ENCODE data around the gene ERVFRD-1. TPM values are rescaled to one million over a fixed set of nuclear protein-coding genes. Genes with fewer than 3 reads are reported as not detected.
A peak's percentile ranks its signal among the peaks of the same experiment; 100 is the strongest.

The ERVFRD-1 gene
- total and polyA plus RNA-seq, 2 experiments from 2014 or later, result 0.06 TPM; not detected in 1

- Mint-ChIP-seq H3K36me3 (ENCODE audit: low read depth) (no peaks in the 10 kb centered on the region; the same call in 2 of the 3 replicates), H3K27me3 (ENCODE audit: insufficient read depth, low read depth, poor library complexity) (peaks cover 5% of the 10 kb centered on the region), H3K4me1 (peaks cover 35% of the 10 kb centered on the region), H3K4me3 (no peak overlapping the region), H3K9me3 (no peaks in the 10 kb centered on the region), H3K27ac (no peak overlapping the region)
- Histone ChIP-seq H3K36me3 (ENCODE audit: insufficient read depth) (no peaks in the 10 kb centered on the region), H3K27ac (ENCODE audit: low read depth) (no peak overlapping the region), H2AFZ (no peak overlapping the region), H3K4me1 (ENCODE audit: insufficient read depth) (peaks cover 42% of the 10 kb centered on the region), H3K4me3 (no peak overlapping the region), H3K79me2 (replicated peaks; ENCODE audit: insufficient read depth) (no peaks in the 10 kb centered on the region), H4K20me1 (replicated peaks; ENCODE audit: insufficient read depth) (no peaks in the 10 kb centered on the region), H3K9me2 (ENCODE audit: insufficient read depth) (no peaks in the 10 kb centered on the region; the same call in 1 of the 2 replicates), H3F3A (replicated peaks; ENCODE audit: low read depth) (no peaks in the 10 kb centered on the region), H3K27me3 (ENCODE audit: insufficient read depth) (no peaks in the 10 kb centered on the region), H3K4me2 (no peak overlapping the region)
- TF ChIP-seq CREB1 (CRISPR knock-in tag; IDR thresholded peaks at IDR 0.05; ENCODE audit: low read depth) (no peak), JUNB (IDR thresholded peaks at IDR 0.05; ENCODE audit: unreplicated experiment) (no peak), ZNF114 (CRISPR knock-in tag; IDR thresholded peaks at IDR 0.05) (no peak), STAT1 (IDR thresholded peaks at IDR 0.05; ENCODE audit: unreplicated experiment) (no peak), ETS1 (IDR thresholded peaks at IDR 0.05) (no peak)
- ATAC-seq (no peak), DNase-seq (ENCODE audit: low spot score) (no peak)
These were observed 38.0 kb upstream of the ERVFRD-1 start for GRCh38 chr6:11149551-11149950.

- DNase-seq (ENCODE audit: low spot score), result no peak
- H3K4me2 ChIP-seq, result peak overlapping the region; percentile 47; the same call in 1 of the 2 replicates
- H3K36me3 ChIP-seq (ENCODE audit: insufficient read depth), result no peaks in the 10 kb centered on the region
- no peak overlapping the region for H3K4me3 Mint-ChIP-seq
- no peaks in the 10 kb centered on the region for H3K9me3 Mint-ChIP-seq
- H3K36me3 Mint-ChIP-seq (ENCODE audit: low read depth), result no peaks in the 10 kb centered on the region; the same call in 2 of the 3 replicates
- no peaks in the 10 kb centered on the region; the same call in 1 of the 2 replicates for H3K9me2 ChIP-seq (ENCODE audit: insufficient read depth)
- ATAC-seq, result peak; percentile 59
- peaks cover 18% of the 10 kb centered on the region for H3K4me1 Mint-ChIP-seq
- no peaks in the 10 kb centered on the region for H3K27me3 ChIP-seq (ENCODE audit: insufficient read depth)
- no peaks in the 10 kb centered on the region for H3K79me2 ChIP-seq (replicated peaks; ENCODE audit: insufficient read depth)
- no peak overlapping the region for H3K4me3 ChIP-seq
- no peaks in the 10 kb centered on the region for H4K20me1 ChIP-seq (replicated peaks; ENCODE audit: insufficient read depth)
- H3K27ac ChIP-seq (ENCODE audit: low read depth), result no peak overlapping the region
- peaks cover 5% of the 10 kb centered on the region for H3K27me3 Mint-ChIP-seq (ENCODE audit: insufficient read depth, low read depth, poor library complexity)
- no peaks in the 10 kb centered on the region for H3F3A ChIP-seq (replicated peaks; ENCODE audit: low read depth)
- no peak overlapping the region for H3K27ac Mint-ChIP-seq
- H3K4me1 ChIP-seq (ENCODE audit: insufficient read depth), result peaks cover 23% of the 10 kb centered on the region
- peak; percentile 79 for TF ChIP-seq ZNF462 (CRISPR knock-in tag; IDR thresholded peaks at IDR 0.05)
- no peak for TF ChIP-seq POLR2AphosphoS5 (IDR thresholded peaks at IDR 0.05; ENCODE audit: low read depth)
- 0 out of 2 replicates have a peak overlapping the region, but pooled peaks have one; percentile 13 for H2AFZ ChIP-seq
These were observed 34.7 kb upstream of the ERVFRD-1 start for GRCh38 chr6:11146117-11146826.
